Body of pancreas (tissue), 4 donors: ENCODE results near the gene BNIP2.

Source experiments
- CTCF ChIP-seq, 7 experiments: fragments of 450-650 bp in 4 of 7; fragments of 200-600 bp in 3 of 7; sonication (generic) in 3 of 7; IDR thresholded peaks; one replicate each; pipeline ENCODE4 v1.5.1; 2016 to 2019; ENCODE audit warnings: antibody characterized with exemption in 7 of 7
- POLR2A ChIP-seq, 3 donors: fragments of 450-650 bp; IDR thresholded peaks; one replicate each; pipeline ENCODE4 v1.6.1; 2016; ENCODE audit warnings: antibody characterized with exemption in 3 of 3, mild to moderate bottlenecking in 2 of 3

GRCh38 chr15:59618406-59618805 is 70.7 kb downstream of the BNIP2 start:
- TF ChIP-seq CTCF (IDR thresholded peaks at IDR 0.05) (no peak), POLR2A (IDR thresholded peaks at IDR 0.05) (no peak)
